Mesothelial cell of epicardium (in vitro differentiated cells): Measurements from ENCODE around the gene CASKIN2. TPM values are rescaled to one million over a fixed set of nuclear protein-coding genes. Genes with fewer than 3 reads are reported as not detected.
A peak's percentile ranks its signal among the peaks of the same experiment; 100 is the strongest.

Experiments
- DNase-seq, 2 experiments: peaks; one replicate each; pipeline ENCODE4 v3.0.0; 2021; ENCODE audit warnings: low spot score in 2 of 2; ENCODE audit not compliant: unreplicated experiment in 2 of 2
- H3K27ac Mint-ChIP-seq: 2 replicates; pipeline ENCODE4 v1.8.0; 2021; ENCODE audit warnings: mixed read lengths
- H3K27me3 Mint-ChIP-seq: 2 replicates; pipeline ENCODE4 v1.8.0; 2021; ENCODE audit warnings: low read depth, mixed read lengths
- H3K36me3 Mint-ChIP-seq: 2 replicates; pipeline ENCODE4 v1.8.0; 2021; ENCODE audit warnings: mixed read lengths
- H3K4me1 Mint-ChIP-seq: 2 replicates; pipeline ENCODE4 v1.8.0; 2021; ENCODE audit warnings: mixed read lengths
- H3K4me3 Mint-ChIP-seq: 2 replicates; pipeline ENCODE4 v1.8.0; 2021; ENCODE audit warnings: mild to moderate bottlenecking, moderate library complexity, mixed read lengths
- H3K9me3 Mint-ChIP-seq: 2 replicates; pipeline ENCODE4 v1.8.0; 2021; ENCODE audit warnings: mixed read lengths
- CTCF ChIP-seq: fragments of 200-600 bp; sonication (generic); IDR thresholded peaks from one replicate; pipeline ENCODE4 v1.5.0; 2021; ENCODE audit warnings: antibody characterized with exemption; ENCODE audit not compliant: unreplicated experiment
- total RNA-seq: library from RNA; stranded (reverse); gene quantifications from 3 replicates; pipeline ENCODE4 v1.2.1, GENCODE V29; 2021

CASKIN2 gene
- total RNA-seq, 1 donor from 2014 or later: 37.4 TPM

- peak; percentile 36 for TF ChIP-seq CTCF
- no peak for DNase-seq
- H3K4me3 Mint-ChIP-seq: no peak overlapping the region
- H3K27ac Mint-ChIP-seq: no peak overlapping the region
- peaks cover 19% of the 10 kb centered on the region for H3K4me1 Mint-ChIP-seq
- no peaks in the 10 kb centered on the region for H3K9me3 Mint-ChIP-seq
- H3K36me3 Mint-ChIP-seq: peaks cover 8% of the 10 kb centered on the region
- H3K27me3 Mint-ChIP-seq: no peaks in the 10 kb centered on the region
These were observed 10.8 kb downstream of the CASKIN2 start for GRCh38 chr17:75504347-75505151.

DNA sequence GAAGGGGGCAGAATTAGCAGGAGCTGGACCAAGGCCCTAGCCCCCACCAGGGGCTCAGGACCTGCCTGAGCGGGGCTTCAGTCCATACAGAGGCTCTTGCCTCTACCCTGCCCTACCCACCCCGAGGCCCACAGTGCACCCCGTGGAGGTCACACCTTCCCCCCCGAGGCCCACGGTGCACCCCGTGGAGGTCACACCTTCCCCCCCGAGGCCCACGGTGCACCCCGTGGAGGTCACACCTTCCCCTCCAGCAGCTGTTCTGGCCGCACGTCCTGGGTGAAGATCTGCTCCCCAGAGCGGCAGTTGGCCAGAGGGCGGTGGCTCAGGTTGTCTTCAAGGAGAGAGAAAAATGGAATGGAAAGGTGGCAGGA, 11.4 kb downstream of the CASKIN2 start:
- no peak overlapping the region for H3K4me3 Mint-ChIP-seq
- H3K4me1 Mint-ChIP-seq: peaks cover 16% of the 10 kb centered on the region
- peaks cover 8% of the 10 kb centered on the region for H3K36me3 Mint-ChIP-seq
- no peaks in the 10 kb centered on the region for H3K9me3 Mint-ChIP-seq
- no peak for TF ChIP-seq CTCF
- H3K27me3 Mint-ChIP-seq: no peaks in the 10 kb centered on the region
- H3K27ac Mint-ChIP-seq: no peak overlapping the region
- DNase-seq: no peak

GRCh38 chr17:75503337-75503950, 11.9 kb downstream of the CASKIN2 start:
- no peak for DNase-seq
- Mint-ChIP-seq H3K27me3 (no peaks in the 10 kb centered on the region), H3K4me3 (no peak overlapping the region), H3K9me3 (no peaks in the 10 kb centered on the region), H3K4me1 (peaks cover 11% of the 10 kb centered on the region), H3K27ac (no peak overlapping the region), H3K36me3 (peaks cover 8% of the 10 kb centered on the region)
- TF ChIP-seq CTCF: no peak

DNA sequence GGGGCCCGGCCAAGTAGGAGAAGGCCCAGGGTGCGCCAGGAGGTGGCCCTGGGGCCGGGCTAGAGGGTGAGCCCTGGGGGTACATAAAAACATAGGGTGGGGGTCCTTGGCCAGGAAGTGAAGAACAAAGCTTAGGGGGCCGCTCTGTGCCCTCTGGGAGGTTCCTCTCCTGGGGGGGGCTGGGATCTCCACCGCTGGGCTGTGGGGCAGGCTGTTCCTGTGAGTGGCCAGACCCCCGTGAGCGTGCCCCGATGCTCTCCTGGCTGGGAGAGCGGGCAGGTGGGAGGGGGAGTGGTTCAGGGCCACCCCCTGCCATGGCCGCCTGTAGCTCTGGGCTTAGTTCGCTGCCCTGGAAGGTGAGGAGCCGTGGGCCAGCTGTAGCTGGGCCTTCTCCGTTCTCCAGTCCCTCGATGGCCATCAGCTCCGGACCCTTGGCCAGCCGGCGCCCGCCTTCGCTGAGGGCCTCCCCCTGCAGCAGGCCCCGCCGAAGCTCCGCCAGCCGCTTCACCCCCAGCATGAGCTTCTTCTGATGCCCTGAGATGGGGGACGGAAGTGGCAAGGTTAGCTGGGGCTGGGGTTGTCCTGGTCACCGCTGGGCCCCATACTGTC, 12.5 kb downstream of the CASKIN2 start:
- Mint-ChIP-seq H3K4me1 (peaks cover 8% of the 10 kb centered on the region), H3K9me3 (no peaks in the 10 kb centered on the region), H3K27me3 (no peaks in the 10 kb centered on the region), H3K36me3 (peaks cover 8% of the 10 kb centered on the region), H3K27ac (no peak overlapping the region), H3K4me3 (no peak overlapping the region)
- TF ChIP-seq CTCF: no peak
- no peak for DNase-seq

- Mint-ChIP-seq H3K36me3 (peaks cover 10% of the 10 kb centered on the region), H3K27ac (no peak overlapping the region), H3K27me3 (no peaks in the 10 kb centered on the region), H3K9me3 (no peaks in the 10 kb centered on the region), H3K4me1 (peaks cover 8% of the 10 kb centered on the region), H3K4me3 (no peak overlapping the region)
- no peak for TF ChIP-seq CTCF
- DNase-seq: no peak
These were observed 13.1 kb downstream of the CASKIN2 start for GRCh38 chr17:75502072-75502720.
